Gastroesophageal sphincter (tissue), 3 donors: ENCODE results near the gene TUBE1.

Experiments used
- EP300 ChIP-seq: sonication (generic); formaldehyde crosslinking; IDR thresholded peaks from one replicate; pipeline ENCODE4 v1.6.1; 2017; ENCODE audit warnings: antibody characterized with exemption, mild to moderate bottlenecking
- TF ChIP-seq, protein P1 (sequence below), 4 experiments: fragments of 200-600 bp in 2 of 4; fragments of 450-650 bp in 2 of 4; sonication (generic) in 1 of 4; IDR thresholded peaks; one replicate each; pipeline ENCODE4 v1.5.1; 2017 to 2019; ENCODE audit warnings: antibody characterized with exemption in 4 of 4, mild to moderate bottlenecking in 2 of 4, moderate library complexity in 2 of 4

DNA sequence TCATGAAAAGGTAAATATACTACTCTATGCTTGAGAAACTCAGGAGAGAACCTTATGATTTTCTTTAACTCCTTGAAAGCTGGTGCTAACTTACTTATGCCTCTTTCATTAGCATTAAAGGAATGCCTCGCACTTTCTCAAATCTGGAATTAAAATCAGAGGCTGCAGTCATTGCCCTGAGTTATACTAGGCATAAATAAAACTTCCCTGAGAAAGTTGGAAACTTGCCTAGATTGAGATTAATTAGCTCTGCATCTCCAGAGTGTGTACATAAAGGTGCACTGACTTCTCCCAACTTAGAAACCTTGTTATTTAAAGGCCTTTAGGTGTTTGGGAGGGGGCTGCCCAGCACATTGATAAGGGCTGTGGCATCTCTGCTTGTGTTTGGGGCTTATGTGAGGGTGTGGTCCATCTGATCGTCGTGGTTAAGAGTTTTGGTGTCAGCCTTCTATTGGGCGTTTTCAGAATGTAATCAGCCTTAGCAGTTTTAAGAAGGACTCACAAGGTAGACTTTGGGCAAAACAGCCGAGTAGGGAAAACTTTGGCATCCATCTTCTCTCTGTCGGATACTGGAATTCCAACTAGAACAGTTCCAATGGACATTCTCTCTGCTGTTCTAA lies 65.5 kb downstream of the TUBE1 start:
- TF ChIP-seq, protein P1, sequence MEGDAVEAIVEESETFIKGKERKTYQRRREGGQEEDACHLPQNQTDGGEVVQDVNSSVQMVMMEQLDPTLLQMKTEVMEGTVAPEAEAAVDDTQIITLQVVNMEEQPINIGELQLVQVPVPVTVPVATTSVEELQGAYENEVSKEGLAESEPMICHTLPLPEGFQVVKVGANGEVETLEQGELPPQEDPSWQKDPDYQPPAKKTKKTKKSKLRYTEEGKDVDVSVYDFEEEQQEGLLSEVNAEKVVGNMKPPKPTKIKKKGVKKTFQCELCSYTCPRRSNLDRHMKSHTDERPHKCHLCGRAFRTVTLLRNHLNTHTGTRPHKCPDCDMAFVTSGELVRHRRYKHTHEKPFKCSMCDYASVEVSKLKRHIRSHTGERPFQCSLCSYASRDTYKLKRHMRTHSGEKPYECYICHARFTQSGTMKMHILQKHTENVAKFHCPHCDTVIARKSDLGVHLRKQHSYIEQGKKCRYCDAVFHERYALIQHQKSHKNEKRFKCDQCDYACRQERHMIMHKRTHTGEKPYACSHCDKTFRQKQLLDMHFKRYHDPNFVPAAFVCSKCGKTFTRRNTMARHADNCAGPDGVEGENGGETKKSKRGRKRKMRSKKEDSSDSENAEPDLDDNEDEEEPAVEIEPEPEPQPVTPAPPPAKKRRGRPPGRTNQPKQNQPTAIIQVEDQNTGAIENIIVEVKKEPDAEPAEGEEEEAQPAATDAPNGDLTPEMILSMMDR (IDR thresholded peaks at IDR 0.05) = no peak
- TF ChIP-seq EP300 = no peak
